ENCODE results near the gene TRNT1. TPM values are rescaled to one million over a fixed set of nuclear protein-coding genes. Genes with fewer than 3 reads are reported as not detected.

Gene TRNT1
- total RNA-seq, 1 experiment from 2014 or later: 22.8 TPM

DNA sequence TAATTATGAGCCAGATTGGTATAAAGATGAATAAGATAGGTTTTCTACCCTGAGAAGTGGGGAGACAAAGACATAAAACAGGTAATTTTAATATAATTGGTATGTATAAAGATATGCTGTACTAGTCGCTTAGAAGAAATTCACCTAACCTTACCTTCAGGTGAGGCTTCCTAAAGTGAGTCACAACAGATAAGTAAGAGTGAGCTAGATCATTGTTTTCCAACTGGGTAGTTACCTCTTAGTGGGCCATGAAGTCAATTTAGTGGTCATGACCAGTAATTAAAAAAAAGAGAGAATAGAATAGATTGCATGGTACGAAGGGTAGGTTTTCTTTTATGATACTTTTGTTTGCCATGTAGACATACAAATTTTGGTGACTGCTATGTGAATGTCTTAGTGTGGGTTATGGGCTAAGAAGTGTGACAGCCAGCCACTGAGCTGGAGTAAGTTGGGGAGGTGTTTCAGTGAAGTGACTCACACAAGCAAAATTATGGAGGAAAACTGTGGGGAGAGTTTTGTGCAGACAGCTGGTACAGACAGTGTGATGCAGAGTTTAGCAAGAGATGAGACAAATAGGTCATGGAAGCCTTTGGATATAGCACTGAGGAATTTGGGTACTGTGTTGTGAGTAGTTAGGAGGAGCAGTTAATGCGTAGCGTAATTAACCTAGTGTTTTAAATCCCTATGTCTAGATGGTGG lies 8.2 kb downstream of the TRNT1 start:
- no peak overlapping the region for H3K27ac ChIP-seq (ENCODE audit: low read length)
- ChIA-PET CTCF (no interaction called here), POLR2A (no interaction called here)
- BruUV-seq (replicated peaks): no TSS peak
- TF ChIP-seq POLR2AphosphoS5 (IDR thresholded peaks at IDR 0.05; ENCODE audit: low read depth, low read length) (no peak), TCF7L2 (IDR thresholded peaks at IDR 0.05; ENCODE audit: low read depth, low read length) (no peak), SIN3A (IDR thresholded peaks at IDR 0.05; ENCODE audit: borderline replicate concordance, insufficient read depth, low read depth, low read length) (no peak), CTCF (IDR thresholded peaks at IDR 0.05) (no peak)
- TF ChIP-seq, protein P1, sequence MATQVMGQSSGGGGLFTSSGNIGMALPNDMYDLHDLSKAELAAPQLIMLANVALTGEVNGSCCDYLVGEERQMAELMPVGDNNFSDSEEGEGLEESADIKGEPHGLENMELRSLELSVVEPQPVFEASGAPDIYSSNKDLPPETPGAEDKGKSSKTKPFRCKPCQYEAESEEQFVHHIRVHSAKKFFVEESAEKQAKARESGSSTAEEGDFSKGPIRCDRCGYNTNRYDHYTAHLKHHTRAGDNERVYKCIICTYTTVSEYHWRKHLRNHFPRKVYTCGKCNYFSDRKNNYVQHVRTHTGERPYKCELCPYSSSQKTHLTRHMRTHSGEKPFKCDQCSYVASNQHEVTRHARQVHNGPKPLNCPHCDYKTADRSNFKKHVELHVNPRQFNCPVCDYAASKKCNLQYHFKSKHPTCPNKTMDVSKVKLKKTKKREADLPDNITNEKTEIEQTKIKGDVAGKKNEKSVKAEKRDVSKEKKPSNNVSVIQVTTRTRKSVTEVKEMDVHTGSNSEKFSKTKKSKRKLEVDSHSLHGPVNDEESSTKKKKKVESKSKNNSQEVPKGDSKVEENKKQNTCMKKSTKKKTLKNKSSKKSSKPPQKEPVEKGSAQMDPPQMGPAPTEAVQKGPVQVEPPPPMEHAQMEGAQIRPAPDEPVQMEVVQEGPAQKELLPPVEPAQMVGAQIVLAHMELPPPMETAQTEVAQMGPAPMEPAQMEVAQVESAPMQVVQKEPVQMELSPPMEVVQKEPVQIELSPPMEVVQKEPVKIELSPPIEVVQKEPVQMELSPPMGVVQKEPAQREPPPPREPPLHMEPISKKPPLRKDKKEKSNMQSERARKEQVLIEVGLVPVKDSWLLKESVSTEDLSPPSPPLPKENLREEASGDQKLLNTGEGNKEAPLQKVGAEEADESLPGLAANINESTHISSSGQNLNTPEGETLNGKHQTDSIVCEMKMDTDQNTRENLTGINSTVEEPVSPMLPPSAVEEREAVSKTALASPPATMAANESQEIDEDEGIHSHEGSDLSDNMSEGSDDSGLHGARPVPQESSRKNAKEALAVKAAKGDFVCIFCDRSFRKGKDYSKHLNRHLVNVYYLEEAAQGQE (IDR thresholded peaks at IDR 0.05; ENCODE audit: insufficient read depth in 1 of 2, low read depth in 2 of 2, low read length in 1 of 2): no peak
- intact Hi-C loops (cut with micrococcal nuclease; ENCODE audit: unreplicated experiment) (no loop called here), in situ Hi-C loops (cut with HindIII; ENCODE audit: low pct_unique_long_range_greater_than_20kb, low sequenced_read_pairs) (no loop called here)
- no peaks in the 10 kb centered on the region for H3K4me1 ChIP-seq (ENCODE audit: control insufficient read depth, insufficient read depth, low read length)
- H3K9me3 ChIP-seq (ENCODE audit: control insufficient read depth, insufficient read depth, low read depth, low read length): no peaks in the 10 kb centered on the region
- DNase-seq (ENCODE audit: low read depth, low spot score) (no peak), ATAC-seq (no peak)
- no peaks in the 10 kb centered on the region for H3K27me3 ChIP-seq (ENCODE audit: control insufficient read depth, insufficient read depth, low read length)
- peaks cover 11% of the 10 kb centered on the region for H3K36me3 ChIP-seq (ENCODE audit: control insufficient read depth, insufficient read depth, low read length)
- H3K4me3 ChIP-seq (ENCODE audit: low read depth in 2 of 2, low read length in 2 of 2): no peak overlapping the region

DNA sequence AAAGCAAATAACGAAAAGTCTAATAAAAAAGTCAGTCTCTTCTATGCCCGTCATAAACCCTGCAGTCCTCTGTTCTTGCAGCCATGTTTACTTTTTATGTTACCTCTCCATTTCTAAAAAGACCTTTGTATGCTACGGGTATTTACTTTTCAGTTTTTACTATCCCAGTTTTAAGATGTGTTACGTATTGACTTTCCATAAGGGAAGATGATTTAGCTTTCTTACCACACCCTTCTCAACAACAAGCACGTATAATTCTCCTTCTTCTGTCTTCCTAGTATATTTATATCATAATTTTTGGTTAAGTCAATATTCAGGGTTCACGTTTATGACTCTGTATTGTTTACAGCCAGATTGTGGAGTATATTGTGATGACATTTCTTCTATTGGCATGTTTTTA lies 10.8 kb downstream of the TRNT1 start:
- ChIA-PET CTCF (no interaction called here), POLR2A (no interaction called here)
- H3K4me3 ChIP-seq (ENCODE audit: low read depth in 2 of 2, low read length in 2 of 2): no peak overlapping the region
- no peaks in the 10 kb centered on the region for H3K4me1 ChIP-seq (ENCODE audit: control insufficient read depth, insufficient read depth, low read length)
- peaks cover 19% of the 10 kb centered on the region for H3K36me3 ChIP-seq (ENCODE audit: control insufficient read depth, insufficient read depth, low read length)
- intact Hi-C loops (cut with micrococcal nuclease; ENCODE audit: unreplicated experiment): no loop called here
- no peak overlapping the region for H3K27ac ChIP-seq (ENCODE audit: low read length)
- in situ Hi-C loops (cut with HindIII; ENCODE audit: low pct_unique_long_range_greater_than_20kb, low sequenced_read_pairs): no loop called here
- TF ChIP-seq SIN3A (IDR thresholded peaks at IDR 0.05; ENCODE audit: borderline replicate concordance, insufficient read depth, low read depth, low read length) (no peak), TCF7L2 (IDR thresholded peaks at IDR 0.05; ENCODE audit: low read depth, low read length) (no peak), POLR2AphosphoS5 (IDR thresholded peaks at IDR 0.05; ENCODE audit: low read depth, low read length) (no peak)
- TF ChIP-seq, protein P1 (IDR thresholded peaks at IDR 0.05; ENCODE audit: insufficient read depth in 1 of 2, low read depth in 2 of 2, low read length in 1 of 2): no peak
- H3K27me3 ChIP-seq (ENCODE audit: control insufficient read depth, insufficient read depth, low read length): no peaks in the 10 kb centered on the region
- no peaks in the 10 kb centered on the region for H3K9me3 ChIP-seq (ENCODE audit: control insufficient read depth, insufficient read depth, low read depth, low read length)
- ATAC-seq (no peak), DNase-seq (ENCODE audit: low read depth, low spot score) (no peak)
- BruUV-seq (replicated peaks): no TSS peak

Data from Panc1 (cell line).